RWPE2 (cell line): Measurements from ENCODE around the gene GPATCH8.
A peak's percentile ranks its signal among the peaks of the same experiment; 100 is the strongest.

Source experiments
- ATAC-seq: fragments of 200-7000 bp; cut with Tn5 transposase; 3 replicates; pipeline ENCODE4 v1.9.1; 2021; ENCODE audit warnings: low read depth
- DNase-seq: peaks from one replicate; pipeline ENCODE4 v3.0.0-alpha.2; 2020; ENCODE audit warnings: low spot score
- H3K27ac ChIP-seq: fragments of 450-650 bp; 2 replicates; pipeline ENCODE4 v1.5.1; 2017; ENCODE audit warnings: mild to moderate bottlenecking; ENCODE audit not compliant: poor library complexity, severe bottlenecking
- H3K27me3 ChIP-seq: fragments of 250-450 bp; sonication (Bioruptor Pico); 2 replicates; pipeline ENCODE4 v1.5.1; 2021; ENCODE audit warnings: mild to moderate bottlenecking, moderate library complexity; ENCODE audit not compliant: insufficient read depth, poor library complexity, severe bottlenecking
- H3K36me3 ChIP-seq: fragments of 250-450 bp; sonication (Bioruptor Pico); 2 replicates; pipeline ENCODE4 v1.5.1; 2020; ENCODE audit warnings: low read depth, mild to moderate bottlenecking, moderate library complexity
- H3K4me1 ChIP-seq: fragments of 250-450 bp; sonication (Bioruptor Pico); 2 replicates; pipeline ENCODE4 v1.5.1; 2021; ENCODE audit warnings: mild to moderate bottlenecking, moderate library complexity; ENCODE audit not compliant: insufficient read depth, poor library complexity, severe bottlenecking
- H3K4me3 ChIP-seq: fragments of 250-450 bp; sonication (Bioruptor Pico); 2 replicates; pipeline ENCODE4 v1.5.1; 2021; ENCODE audit warnings: mild to moderate bottlenecking, moderate library complexity; ENCODE audit not compliant: severe bottlenecking
- H3K9me3 ChIP-seq: fragments of 250-450 bp; sonication (Bioruptor Pico); 2 replicates; pipeline ENCODE4 v1.5.1; 2021; ENCODE audit warnings: mild to moderate bottlenecking, moderate library complexity; ENCODE audit not compliant: severe bottlenecking
- TF ChIP-seq, protein P1 (sequence below): fragments of 450-650 bp; IDR thresholded peaks from one replicate; pipeline ENCODE4 v1.5.1; 2017; ENCODE audit warnings: mild to moderate bottlenecking, moderate library complexity; ENCODE audit not compliant: poor library complexity, severe bottlenecking

GPATCH8 gene

DNA sequence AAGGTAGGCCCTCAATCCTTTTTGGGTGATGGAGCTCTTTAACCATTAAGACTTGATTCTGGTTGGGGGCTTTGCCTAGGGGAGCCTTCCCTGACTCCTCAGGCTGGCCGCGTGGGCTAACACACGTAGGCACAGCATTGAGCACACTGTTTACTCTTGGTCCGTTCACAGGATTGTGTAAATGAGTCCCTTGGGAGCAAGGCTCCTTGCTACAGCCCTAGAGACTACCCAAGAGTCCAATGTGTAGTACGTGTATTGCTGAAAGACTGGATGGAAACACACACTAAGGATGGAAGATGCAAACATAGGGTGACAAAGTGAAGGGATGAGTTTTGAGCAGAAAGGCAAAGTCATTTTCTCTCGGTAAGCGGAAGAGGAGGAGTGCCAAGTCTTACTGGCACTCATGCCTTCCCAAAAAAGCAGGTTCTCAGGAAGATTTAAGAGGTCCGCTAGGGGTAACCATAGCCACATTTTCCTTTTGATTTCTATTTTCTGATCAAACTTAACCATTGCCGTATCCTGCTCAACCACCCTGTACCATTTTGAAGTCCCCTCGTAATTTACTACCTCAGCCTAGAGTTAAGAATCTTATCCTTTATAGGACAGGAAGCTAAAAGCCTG is 112.8 kb downstream of the GPATCH8 start:
- DNase-seq (no peak), ATAC-seq (no peak)
- Histone ChIP-seq H3K4me1 (peaks cover 3% of the 10 kb centered on the region), H3K4me3 (no peak overlapping the region), H3K27me3 (no peaks in the 10 kb centered on the region), H3K9me3 (no peaks in the 10 kb centered on the region), H3K27ac (no peak overlapping the region), H3K36me3 (no peaks in the 10 kb centered on the region)
- TF ChIP-seq, protein P1, sequence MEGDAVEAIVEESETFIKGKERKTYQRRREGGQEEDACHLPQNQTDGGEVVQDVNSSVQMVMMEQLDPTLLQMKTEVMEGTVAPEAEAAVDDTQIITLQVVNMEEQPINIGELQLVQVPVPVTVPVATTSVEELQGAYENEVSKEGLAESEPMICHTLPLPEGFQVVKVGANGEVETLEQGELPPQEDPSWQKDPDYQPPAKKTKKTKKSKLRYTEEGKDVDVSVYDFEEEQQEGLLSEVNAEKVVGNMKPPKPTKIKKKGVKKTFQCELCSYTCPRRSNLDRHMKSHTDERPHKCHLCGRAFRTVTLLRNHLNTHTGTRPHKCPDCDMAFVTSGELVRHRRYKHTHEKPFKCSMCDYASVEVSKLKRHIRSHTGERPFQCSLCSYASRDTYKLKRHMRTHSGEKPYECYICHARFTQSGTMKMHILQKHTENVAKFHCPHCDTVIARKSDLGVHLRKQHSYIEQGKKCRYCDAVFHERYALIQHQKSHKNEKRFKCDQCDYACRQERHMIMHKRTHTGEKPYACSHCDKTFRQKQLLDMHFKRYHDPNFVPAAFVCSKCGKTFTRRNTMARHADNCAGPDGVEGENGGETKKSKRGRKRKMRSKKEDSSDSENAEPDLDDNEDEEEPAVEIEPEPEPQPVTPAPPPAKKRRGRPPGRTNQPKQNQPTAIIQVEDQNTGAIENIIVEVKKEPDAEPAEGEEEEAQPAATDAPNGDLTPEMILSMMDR, result no peak

DNA sequence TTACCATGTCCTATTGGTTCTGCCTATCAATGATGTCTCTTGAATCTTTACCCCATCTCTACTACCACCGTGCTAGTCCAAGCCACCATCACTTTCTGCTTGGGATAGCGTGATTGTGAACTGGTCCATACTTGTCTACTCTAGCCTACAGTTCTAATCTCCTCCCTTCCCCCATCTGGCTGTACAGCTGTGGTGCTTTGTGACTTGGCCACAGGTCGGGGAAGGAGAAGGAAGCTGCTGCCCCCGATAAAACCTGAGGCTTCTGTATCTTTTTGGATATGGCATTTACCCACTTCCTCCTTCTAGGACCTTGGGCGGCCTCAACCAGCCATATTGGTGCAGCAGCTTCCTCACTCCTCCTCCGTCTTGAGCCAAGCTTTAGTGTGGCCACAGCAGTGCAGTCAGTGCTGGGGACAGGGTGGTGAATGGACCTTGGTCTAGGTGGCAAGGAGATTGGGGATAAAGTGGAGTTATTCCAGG is 113.4 kb downstream of the GPATCH8 start:
- Histone ChIP-seq H3K27me3 (no peaks in the 10 kb centered on the region), H3K4me1 (peaks cover 3% of the 10 kb centered on the region), H3K9me3 (no peaks in the 10 kb centered on the region), H3K27ac (no peak overlapping the region), H3K4me3 (no peak overlapping the region), H3K36me3 (no peaks in the 10 kb centered on the region)
- ATAC-seq (no peak), DNase-seq (no peak)
- TF ChIP-seq, protein P1, result no peak

DNA sequence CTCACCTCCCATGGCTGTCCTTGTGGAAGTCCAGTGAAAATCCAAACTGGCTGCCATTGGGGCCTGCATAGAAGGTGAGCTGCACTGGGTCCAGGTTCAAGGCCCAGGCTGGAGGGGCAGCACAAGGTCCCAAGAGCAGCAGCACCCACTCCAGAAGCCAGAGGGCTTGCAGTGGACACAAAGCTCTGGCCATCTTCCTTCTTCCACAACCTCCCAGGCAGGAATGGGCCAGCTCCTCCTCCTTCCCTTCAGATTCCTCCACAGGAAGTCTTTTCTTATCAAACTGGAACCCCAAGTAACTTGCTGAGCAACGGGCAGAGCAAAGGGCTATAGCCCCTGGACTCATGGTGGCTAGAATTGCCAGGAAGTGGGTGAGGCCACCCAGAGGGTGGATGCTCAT is 113.9 kb downstream of the GPATCH8 start, which contains the start of gene ITGA2B:
ITGA2B (minus strand) TSS at position 369 of the 400 bp plus-strand sequence; CDS start at position 193, 176 bp downstream.
- TF ChIP-seq, protein P1, result no peak
- Histone ChIP-seq H3K9me3 (no peaks in the 10 kb centered on the region), H3K36me3 (no peaks in the 10 kb centered on the region), H3K4me3 (no peak within 1 kb of the TSS), H3K4me1 (peaks cover 3% of the 10 kb centered on the region), H3K27me3 (no peaks in the 10 kb centered on the region), H3K27ac (no peak within 1 kb of the TSS)
- DNase-seq, result no peak
- ATAC-seq, result no peak

DNA sequence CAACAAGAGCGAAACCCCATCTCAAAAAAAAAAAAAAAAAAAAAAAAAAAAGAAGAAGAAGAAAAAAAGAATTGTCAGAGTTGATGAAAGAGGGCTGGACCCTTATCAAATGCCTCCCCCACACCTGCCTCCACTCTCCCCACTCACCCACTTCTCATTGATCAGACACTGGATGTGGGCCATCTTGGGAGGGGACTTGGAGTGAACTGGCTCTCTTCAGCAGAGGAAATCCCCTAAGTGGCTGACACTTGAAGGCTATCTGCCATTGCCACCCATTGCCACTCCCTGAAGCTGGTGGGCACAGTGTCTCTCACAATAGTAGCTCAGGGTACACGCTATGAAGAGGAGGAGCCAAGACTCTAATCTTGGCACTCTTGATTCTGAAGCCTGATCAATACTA is 115.4 kb downstream of the GPATCH8 start:
- Histone ChIP-seq H3K4me1 (peaks cover 3% of the 10 kb centered on the region), H3K27ac (no peak overlapping the region), H3K36me3 (no peaks in the 10 kb centered on the region), H3K27me3 (no peaks in the 10 kb centered on the region), H3K4me3 (no peak overlapping the region), H3K9me3 (no peaks in the 10 kb centered on the region)
- DNase-seq (no peak), ATAC-seq (no peak)
- TF ChIP-seq, protein P1, result no peak

DNA sequence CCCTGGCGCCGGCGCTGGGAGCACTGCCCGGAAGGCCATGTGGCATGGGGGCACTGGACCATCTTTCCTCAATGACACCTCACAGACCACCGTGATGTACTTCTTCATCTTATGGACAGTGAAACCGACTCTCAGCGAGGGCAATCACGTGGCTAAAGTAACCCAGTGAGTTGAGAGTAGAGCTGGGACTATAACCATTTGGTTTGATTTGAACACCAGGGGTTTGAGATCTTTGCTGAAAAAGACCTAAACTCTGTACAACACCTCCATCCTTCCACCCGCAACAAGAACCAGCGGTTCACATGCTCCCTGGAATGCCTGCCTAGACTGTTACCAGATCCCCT is 117.1 kb downstream of the GPATCH8 start:
- Histone ChIP-seq H3K36me3 (no peaks in the 10 kb centered on the region), H3K27ac (no peak overlapping the region), H3K9me3 (no peaks in the 10 kb centered on the region), H3K4me1 (peaks cover 3% of the 10 kb centered on the region), H3K4me3 (peak overlapping the region; percentile 46), H3K27me3 (no peaks in the 10 kb centered on the region)
- ATAC-seq (no peak), DNase-seq (no peak)
- TF ChIP-seq, protein P1, result no peak
